A549 (cell line): ENCODE data around the gene BTBD16. TPM values are rescaled to one million over a fixed set of nuclear protein-coding genes. Genes with fewer than 3 reads are reported as not detected.

Source experiments
- ATAC-seq, 2 experiments: fragments of 200-7000 bp in 1 of 2; fragments of >200 bp in 1 of 2; cut with Nextera tagmentation in 1 of 2; cut with Tn5 transposase in 1 of 2; 3 replicates each; pipeline versions ENCODE4 v1.8.0 to v1.9.1; 2018 to 2020; ENCODE audit warnings: mild to moderate bottlenecking in 1 of 2, moderate library complexity in 1 of 2
- CTCF ChIA-PET: fragments of 300-600 bp; sonication (Branson Sonifier 250); formaldehyde crosslinking; extraction: SDS; loops from one replicate; lab custom pipeline; 2021; ENCODE audit warnings: antibody characterized with exemption, inconsistent platforms; lab: Yijun Ruan, JAX
- POLR2A ChIA-PET: fragments of 350-600 bp; formaldehyde crosslinking; extraction: SDS; loops from one replicate; lab custom pipeline; 2021; ENCODE audit warnings: antibody characterized with exemption, inconsistent platforms; lab: Yijun Ruan, JAX
- DNase-seq, 2 experiments: peaks; one replicate each; pipeline versions ENCODE4 v3.0.0 to v3.0.0-alpha.2; 2011 to 2016; ENCODE audit warnings: low read depth in 1 of 2, low spot score in 1 of 2
- FAIRE-seq: peaks from 2 replicates; lab custom pipeline; 2011; peaks lifted over from hg19 to GRCh38; lab: Jason Lieb, UNC
- H3K27ac ChIP-seq, 2 experiments: fragments of >200 bp; sonication (Bioruptor Twin); formaldehyde crosslinking; 3 replicates each; pipeline ENCODE4 v1.5.1; 2016 to 2017
- H3K4me1 ChIP-seq: fragments of >200 bp; sonication (Bioruptor Twin); formaldehyde crosslinking; 3 replicates; pipeline ENCODE4 v1.6.1; 2016
- H3K4me2 ChIP-seq: fragments of >200 bp; sonication (Bioruptor Twin); formaldehyde crosslinking; 3 replicates; pipeline ENCODE4 v1.6.1; 2016
- H3K4me3 ChIP-seq: fragments of >200 bp; sonication (Bioruptor Twin); formaldehyde crosslinking; 3 replicates; pipeline ENCODE4 v1.5.1; 2016
- H3K9me3 ChIP-seq: fragments of >200 bp; sonication (Bioruptor Twin); formaldehyde crosslinking; 3 replicates; pipeline ENCODE4 v1.6.1; 2016
- CBX8 ChIP-seq: fragments of 200-600 bp; sonication (generic); IDR thresholded peaks from 2 replicates; pipeline ENCODE4 v1.6.1; 2016
- CEBPB ChIP-seq, 2 experiments: fragments of >200 bp in 1 of 2; sonication (Bioruptor Twin) in 1 of 2; formaldehyde crosslinking in 1 of 2; IDR thresholded peaks; 2 replicates each; pipeline ENCODE4 v1.6.1; 2012 to 2016
- EHF ChIP-seq: fragments of 250-450 bp; sonication (Bioruptor Pico); IDR thresholded peaks from 2 replicates; pipeline ENCODE4 v1.5.0; 2020; ENCODE audit warnings: mild to moderate bottlenecking
- EP300 ChIP-seq, 2 experiments: fragments of >200 bp; sonication (Bioruptor Twin); formaldehyde crosslinking; IDR thresholded peaks; 2 replicates in 1 of 2; 3 replicates in 1 of 2; pipeline ENCODE4 v1.6.1; 2016 to 2017
- ESRRA ChIP-seq: fragments of 150-350 bp; IDR thresholded peaks from 2 replicates; pipeline ENCODE4 v1.6.1; 2014; ENCODE audit warnings: mild to moderate bottlenecking, low read length, borderline replicate concordance
- FOSL2 ChIP-seq, 2 experiments: fragments of 450-650 bp in 1 of 2; fragments of >200 bp in 1 of 2; sonication (Bioruptor Twin) in 1 of 2; formaldehyde crosslinking; IDR thresholded peaks; 2 replicates each; pipeline versions ENCODE4 v1.5.0 to v1.6.1; 2016 to 2020; ENCODE audit warnings: mild to moderate bottlenecking in 1 of 2, moderate library complexity in 1 of 2
- FOXS1 ChIP-seq: fragments of 250-450 bp; sonication (Bioruptor Pico); IDR thresholded peaks from 2 replicates; pipeline ENCODE4 v1.5.0; 2020; ENCODE audit warnings: mild to moderate bottlenecking, moderate library complexity
- GATA3 ChIP-seq: IDR thresholded peaks from 2 replicates; pipeline ENCODE4 v1.6.1; 2012; ENCODE audit warnings: borderline replicate concordance
- HDAC2 ChIP-seq: fragments of 200-600 bp; sonication (generic); IDR thresholded peaks from 2 replicates; pipeline ENCODE4 v1.6.1; 2016
- HOXB13 ChIP-seq: fragments of 250-450 bp; sonication (Bioruptor Pico); IDR thresholded peaks from 2 replicates; pipeline ENCODE4 v1.5.0; 2020; ENCODE audit warnings: low read depth, mild to moderate bottlenecking, moderate library complexity
- HOXB5 ChIP-seq: fragments of 250-450 bp; sonication (Bioruptor Pico); IDR thresholded peaks from 2 replicates; pipeline ENCODE4 v1.5.0; 2020; ENCODE audit warnings: mild to moderate bottlenecking, moderate library complexity
- KDM5A ChIP-seq: fragments of 200-600 bp; sonication (generic); IDR thresholded peaks from 2 replicates; pipeline ENCODE4 v1.6.1; 2016; ENCODE audit warnings: antibody characterized with exemption, mild to moderate bottlenecking
- MAFK ChIP-seq: fragments of 450-650 bp; IDR thresholded peaks from 2 replicates; pipeline ENCODE4 v1.6.1; 2014; ENCODE audit not compliant: partially characterized antibody
- MAZ ChIP-seq: fragments of 150-350 bp; IDR thresholded peaks from 2 replicates; pipeline ENCODE4 v1.6.1; 2014; ENCODE audit warnings: antibody characterized with exemption, low read depth, low read length, borderline replicate concordance
- MYC ChIP-seq: IDR thresholded peaks from 2 replicates; pipeline ENCODE4 v1.6.1; 2012; ENCODE audit warnings: mild to moderate bottlenecking, inconsistent platforms, low read length, improper control_type of control experiment, borderline replicate concordance
- NFE2L2 ChIP-seq: fragments of 150-350 bp; conservative IDR thresholded peaks from 2 replicates; pipeline ENCODE4 v1.6.1; 2014; ENCODE audit warnings: low read length
- NPAS2 ChIP-seq: fragments of 250-450 bp; sonication (Bioruptor Pico); IDR thresholded peaks from 2 replicates; pipeline ENCODE4 v1.8.0; 2022; ENCODE audit warnings: mild to moderate bottlenecking, moderate library complexity, borderline replicate concordance
- PHF8 ChIP-seq: fragments of 200-600 bp; sonication (generic); IDR thresholded peaks from 2 replicates; pipeline ENCODE4 v1.6.1; 2016; ENCODE audit warnings: low read depth, mild to moderate bottlenecking, antibody characterized with exemption, moderate library complexity, borderline replicate concordance
- RARB ChIP-seq: fragments of 250-450 bp; sonication (Bioruptor Pico); IDR thresholded peaks from 2 replicates; pipeline ENCODE4 v1.8.0; 2021; ENCODE audit warnings: mild to moderate bottlenecking, moderate library complexity
- RFX5 ChIP-seq: fragments of 450-650 bp; IDR thresholded peaks from 2 replicates; pipeline ENCODE4 v1.7.1; 2014; ENCODE audit warnings: antibody characterized with exemption, mild to moderate bottlenecking, moderate library complexity
- RNF2 ChIP-seq: fragments of 200-600 bp; sonication (generic); IDR thresholded peaks from 2 replicates; pipeline ENCODE4 v1.6.1; 2016; ENCODE audit warnings: low read depth, mild to moderate bottlenecking, antibody characterized with exemption, moderate library complexity, borderline replicate concordance
- SMC3 ChIP-seq: fragments of >200 bp; sonication (Bioruptor Twin); formaldehyde crosslinking; IDR thresholded peaks from 3 replicates; pipeline ENCODE4 v1.6.1; 2018; ENCODE audit warnings: inconsistent platforms
- ZC3H11A ChIP-seq: fragments of 450-650 bp; IDR thresholded peaks from 2 replicates; pipeline ENCODE4 v1.6.1; 2014; ENCODE audit warnings: antibody characterized with exemption, mild to moderate bottlenecking
- ZNF302 ChIP-seq: fragments of 250-450 bp; sonication (Bioruptor Pico); IDR thresholded peaks from 2 replicates; pipeline ENCODE4 v1.9.0; 2021; ENCODE audit warnings: inconsistent platforms, mild to moderate bottlenecking, moderate library complexity
- WGBS: methylation state at CpG from one replicate; pipeline ENCODE4 v1.1.6; 2017; ENCODE audit errors: missing lambda C conversion rate; 5-methylcytosine and 5-hydroxymethylcytosine counted together
- polyA plus RNA-seq, 4 experiments: library from polyadenylated mRNA; depleted of rRNA in 3 of 4; stranded (reverse); fragments of >200 nt; fragmentation: RNase III in 1 of 4; extraction: RNeasy Plus Mini Kit Qiagen cat#74134 plus additional on column Dnase treatment in 1 of 4; gene quantifications; 2 replicates in 3 of 4; 3 replicates in 1 of 4; pipeline ENCODE4 v1.2.3, GENCODE V29; 2011 to 2017
- TF ChIP-seq, protein P1 (sequence below): IDR thresholded peaks from 2 replicates; pipeline ENCODE4 v1.6.1; 2012
- TF ChIP-seq, protein P2 (sequence below): IDR thresholded peaks from 2 replicates; pipeline ENCODE4 v1.6.1; 2012
- TF ChIP-seq, protein P3 (sequence below): fragments of 150-350 bp; IDR thresholded peaks from 2 replicates; pipeline ENCODE4 v1.6.1; 2014; ENCODE audit warnings: low read depth, mild to moderate bottlenecking, low read length
- TF ChIP-seq, protein P4 (sequence below): fragments of >200 bp; sonication (Bioruptor Twin); formaldehyde crosslinking; IDR thresholded peaks from 3 replicates; pipeline ENCODE4 v1.6.1; 2016
- TF ChIP-seq, protein P5 (sequence below): fragments of 250-450 bp; sonication (Bioruptor Pico); IDR thresholded peaks from 2 replicates; pipeline ENCODE4 v1.5.0; 2021; ENCODE audit warnings: mild to moderate bottlenecking, moderate library complexity, borderline replicate concordance

BTBD16 gene
- polyA plus RNA-seq, 2 of the 4 experiments (the other 2 are of a cell fraction) = 0.32 to 2.1 TPM

DNA sequence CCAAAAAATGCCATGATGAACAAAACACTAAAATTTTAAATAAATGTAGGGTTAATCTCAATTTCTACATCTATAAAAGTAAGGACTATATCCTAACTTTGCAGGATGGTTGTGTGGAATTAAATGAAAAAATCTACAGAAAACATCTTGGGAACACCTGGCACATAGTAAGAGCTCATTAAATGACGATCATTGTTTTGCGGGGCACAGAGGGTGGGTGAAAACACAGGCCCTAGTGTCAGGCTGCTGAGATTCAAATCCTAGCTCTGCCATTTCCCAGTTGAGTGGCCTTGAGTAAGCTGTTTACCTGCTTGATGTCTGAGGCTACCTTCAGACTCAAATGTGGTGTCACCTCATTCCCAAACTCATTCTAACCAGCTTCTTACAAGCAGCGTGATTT is 35.6 kb downstream of the BTBD16 start:
- TF ChIP-seq KDM5A (no peak), GATA3 (no peak)
- TF ChIP-seq, protein P1, sequence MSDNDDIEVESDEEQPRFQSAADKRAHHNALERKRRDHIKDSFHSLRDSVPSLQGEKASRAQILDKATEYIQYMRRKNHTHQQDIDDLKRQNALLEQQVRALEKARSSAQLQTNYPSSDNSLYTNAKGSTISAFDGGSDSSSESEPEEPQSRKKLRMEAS = no peak
- TF ChIP-seq, all 56 proteins: peak for 0
- Histone ChIP-seq H3K9me3 (no peaks in the 10 kb centered on the region; the same call in 2 of the 3 replicates), H3K27ac (peak overlapping the region; percentile 88 to 94), H3K4me3 (no peak overlapping the region), H3K4me2 (peak overlapping the region; percentile 73; the same call in 2 of the 3 replicates), H3K4me1 (peaks cover 48% of the 10 kb centered on the region)
- ChIA-PET POLR2A (interaction anchor here (2.8 kb wide), 1 partner anchor 68 kb away, joined by 21 read pairs; the partner anchor contains the start of gene PLEKHA1), CTCF (interaction anchor here (1.3 to 7.6 kb wide), 3 partner anchors 8 to 260 kb away, joined by 3 to 35 read pairs (median 26); no protein-coding TSS in a partner anchor)
- 63% methylated on average over 3 of the region's 3 CpGs for WGBS
- ATAC-seq (no peak), FAIRE-seq (no peak), DNase-seq (no peak)

DNA sequence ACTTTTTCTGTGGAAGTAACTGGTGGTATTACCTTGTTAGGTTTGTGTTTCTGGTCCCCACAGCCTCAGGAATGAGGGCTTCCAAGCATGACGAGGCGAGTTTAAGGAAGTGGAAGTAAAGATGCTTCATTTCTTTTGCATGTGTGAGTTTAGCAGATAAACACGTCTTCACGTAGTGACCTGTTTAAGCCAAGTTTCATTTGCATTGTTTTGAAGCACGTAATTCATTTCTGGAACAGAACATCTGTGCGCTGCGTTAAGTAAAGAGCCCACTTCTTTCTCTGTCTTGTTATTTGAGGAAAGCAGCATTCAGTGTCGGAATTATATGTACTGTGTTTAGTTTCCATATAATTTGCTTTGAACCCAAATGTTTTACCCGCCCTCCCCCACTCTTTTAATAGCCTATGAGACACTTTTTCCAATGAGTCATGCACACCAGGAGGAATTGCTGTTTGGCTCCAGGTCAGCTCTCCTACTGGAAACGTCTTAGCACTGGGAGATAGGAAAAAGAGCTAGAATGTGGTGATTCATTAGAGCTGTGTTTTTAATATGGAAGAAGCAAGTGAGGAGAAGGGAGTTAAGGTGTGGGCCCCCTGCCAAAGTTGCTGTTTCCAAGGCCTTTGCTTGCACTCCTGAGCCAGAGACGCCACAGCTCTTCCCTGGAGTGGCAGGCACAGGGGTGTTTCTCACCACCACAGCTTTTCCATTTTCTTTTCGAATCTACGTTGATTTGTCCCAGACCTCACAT is 36.7 kb downstream of the BTBD16 start:
- DNase-seq (peak; percentile 91 to 93), ATAC-seq (peak; percentile 68 to 73), FAIRE-seq (peak; percentile 68)
- WGBS = 4% methylated on average over 13 of the region's 13 CpGs
- Histone ChIP-seq H3K4me2 (peak overlapping the region; percentile 73), H3K4me3 (no peak overlapping the region), H3K4me1 (peaks cover 53% of the 10 kb centered on the region), H3K27ac (peak overlapping the region; percentile 88 to 94), H3K9me3 (no peaks in the 10 kb centered on the region; the same call in 2 of the 3 replicates)
- ChIA-PET POLR2A (interaction anchor here (0.9 to 2.8 kb wide), 4 partner anchors 9 to 67 kb away, joined by 3 to 21 read pairs (median 4); partner anchors contain the start of gene PLEKHA1), CTCF (interaction anchor here (0.7 to 7.6 kb wide), 9 partner anchors 9 to 258 kb away, joined by 3 to 35 read pairs (median 4); partner anchors contain the start of gene PLEKHA1)
- TF ChIP-seq FOSL2 (IDR thresholded peaks at IDR 0.05) (peak; percentile 92), FOSL2 (CRISPR knock-in tag; IDR thresholded peaks at IDR 0.05) (peak; percentile 99), HOXB5 (CRISPR knock-in tag) (no peak), ZC3H11A (no peak), KDM5A (no peak), CBX8 (no peak), NPAS2 (CRISPR knock-in tag) (no peak), PHF8 (no peak), MAFK (no peak), MYC (no peak), FOXS1 (CRISPR knock-in tag) (no peak), NFE2L2 (peak; percentile 31; the same call in 1 of the 2 replicates), HDAC2 (no peak), EHF (CRISPR knock-in tag) (no peak; the same call in 1 of the 2 replicates), CEBPB (IDR thresholded peaks at IDR 0.05) (peak in 1 of 2 experiments; percentile 58; a peak in 1 of 4 replicates), RFX5 (no peak), ESRRA (no peak), RNF2 (no peak), MAZ (no peak), HOXB13 (no peak; the same call in 1 of the 2 replicates), EP300 (IDR thresholded peaks at IDR 0.05) (peak; percentile 29 to 58; a peak in 3 of 5 replicates), ZNF302 (CRISPR knock-in tag) (no peak), SMC3 (peak; percentile 32; the same call in 1 of the 3 replicates), RARB (CRISPR knock-in tag) (no peak)
- TF ChIP-seq, protein P2, sequence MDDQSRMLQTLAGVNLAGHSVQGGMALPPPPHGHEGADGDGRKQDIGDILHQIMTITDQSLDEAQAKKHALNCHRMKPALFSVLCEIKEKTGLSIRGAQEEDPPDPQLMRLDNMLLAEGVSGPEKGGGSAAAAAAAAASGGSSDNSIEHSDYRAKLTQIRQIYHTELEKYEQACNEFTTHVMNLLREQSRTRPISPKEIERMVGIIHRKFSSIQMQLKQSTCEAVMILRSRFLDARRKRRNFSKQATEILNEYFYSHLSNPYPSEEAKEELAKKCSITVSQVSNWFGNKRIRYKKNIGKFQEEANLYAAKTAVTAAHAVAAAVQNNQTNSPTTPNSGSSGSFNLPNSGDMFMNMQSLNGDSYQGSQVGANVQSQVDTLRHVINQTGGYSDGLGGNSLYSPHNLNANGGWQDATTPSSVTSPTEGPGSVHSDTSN = no peak
- TF ChIP-seq, protein P3, sequence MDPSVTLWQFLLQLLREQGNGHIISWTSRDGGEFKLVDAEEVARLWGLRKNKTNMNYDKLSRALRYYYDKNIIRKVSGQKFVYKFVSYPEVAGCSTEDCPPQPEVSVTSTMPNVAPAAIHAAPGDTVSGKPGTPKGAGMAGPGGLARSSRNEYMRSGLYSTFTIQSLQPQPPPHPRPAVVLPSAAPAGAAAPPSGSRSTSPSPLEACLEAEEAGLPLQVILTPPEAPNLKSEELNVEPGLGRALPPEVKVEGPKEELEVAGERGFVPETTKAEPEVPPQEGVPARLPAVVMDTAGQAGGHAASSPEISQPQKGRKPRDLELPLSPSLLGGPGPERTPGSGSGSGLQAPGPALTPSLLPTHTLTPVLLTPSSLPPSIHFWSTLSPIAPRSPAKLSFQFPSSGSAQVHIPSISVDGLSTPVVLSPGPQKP = no peak
- TF ChIP-seq, protein P4, sequence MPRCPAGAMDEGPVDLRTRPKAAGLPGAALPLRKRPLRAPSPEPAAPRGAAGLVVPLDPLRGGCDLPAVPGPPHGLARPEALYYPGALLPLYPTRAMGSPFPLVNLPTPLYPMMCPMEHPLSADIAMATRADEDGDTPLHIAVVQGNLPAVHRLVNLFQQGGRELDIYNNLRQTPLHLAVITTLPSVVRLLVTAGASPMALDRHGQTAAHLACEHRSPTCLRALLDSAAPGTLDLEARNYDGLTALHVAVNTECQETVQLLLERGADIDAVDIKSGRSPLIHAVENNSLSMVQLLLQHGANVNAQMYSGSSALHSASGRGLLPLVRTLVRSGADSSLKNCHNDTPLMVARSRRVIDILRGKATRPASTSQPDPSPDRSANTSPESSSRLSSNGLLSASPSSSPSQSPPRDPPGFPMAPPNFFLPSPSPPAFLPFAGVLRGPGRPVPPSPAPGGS = no peak; the same call in 2 of the 3 replicates
- TF ChIP-seq, protein P5, sequence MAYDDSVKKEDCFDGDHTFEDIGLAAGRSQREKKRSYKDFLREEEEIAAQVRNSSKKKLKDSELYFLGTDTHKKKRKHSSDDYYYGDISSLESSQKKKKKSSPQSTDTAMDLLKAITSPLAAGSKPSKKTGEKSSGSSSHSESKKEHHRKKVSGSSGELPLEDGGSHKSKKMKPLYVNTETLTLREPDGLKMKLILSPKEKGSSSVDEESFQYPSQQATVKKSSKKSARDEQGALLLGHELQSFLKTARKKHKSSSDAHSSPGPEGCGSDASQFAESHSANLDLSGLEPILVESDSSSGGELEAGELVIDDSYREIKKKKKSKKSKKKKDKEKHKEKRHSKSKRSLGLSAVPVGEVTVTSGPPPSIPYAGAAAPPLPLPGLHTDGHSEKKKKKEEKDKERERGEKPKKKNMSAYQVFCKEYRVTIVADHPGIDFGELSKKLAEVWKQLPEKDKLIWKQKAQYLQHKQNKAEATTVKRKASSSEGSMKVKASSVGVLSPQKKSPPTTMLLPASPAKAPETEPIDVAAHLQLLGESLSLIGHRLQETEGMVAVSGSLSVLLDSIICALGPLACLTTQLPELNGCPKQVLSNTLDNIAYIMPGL = no peak
